K562 (cell line): ENCODE measurements around the gene RNF4. TPM values are rescaled to one million over a fixed set of nuclear protein-coding genes. Genes with fewer than 3 reads are reported as not detected.

Source experiments
- ESRRA ChIP-seq: fragments of 450-650 bp; IDR thresholded peaks from 2 replicates; pipeline ENCODE4 v1.6.1; 2014; ENCODE audit warnings: low read depth, mild to moderate bottlenecking, moderate library complexity, borderline replicate concordance
- ETS1 ChIP-seq: conservative IDR thresholded peaks from 2 replicates; pipeline ENCODE4 v1.6.1; 2011; ENCODE audit warnings: low read depth, mild to moderate bottlenecking, low read length; ENCODE audit not compliant: control insufficient read depth
- ETV1 ChIP-seq: fragments of 450-650 bp; conservative IDR thresholded peaks from 2 replicates; pipeline ENCODE4 v1.6.1; 2016; ENCODE audit warnings: missing genetic modification characterization, control low read depth, low read depth, missing compliant biosample characterization
- EZH2 ChIP-seq: IDR thresholded peaks from 2 replicates; pipeline ENCODE4 v1.6.1; 2012; ENCODE audit warnings: low read depth, mild to moderate bottlenecking, inconsistent platforms, low read length, borderline replicate concordance
- HNRNPL ChIP-seq: fragments of 200-400 bp; formaldehyde crosslinking; IDR thresholded peaks from 2 replicates; pipeline ENCODE4 v1.6.1; 2017; ENCODE audit warnings: low read depth, mild to moderate bottlenecking, low read length
- MAZ ChIP-seq, 2 experiments: fragments of 450-650 bp in 1 of 2; sonication (generic) in 1 of 2; formaldehyde crosslinking; IDR thresholded peaks in 1 of 2; conservative IDR thresholded peaks in 1 of 2; 2 replicates each; pipeline versions ENCODE4 v1.4.0 to v1.5.0; 2020; ENCODE audit warnings: mild to moderate bottlenecking in 1 of 2, missing genetic modification reagents in 1 of 2
- MGA ChIP-seq: fragments of 450-650 bp; IDR thresholded peaks from 2 replicates; pipeline ENCODE4 v1.6.1; 2016; ENCODE audit warnings: mild to moderate bottlenecking, moderate library complexity
- NRF1 ChIP-seq, 2 experiments: fragments of 450-650 bp; IDR thresholded peaks in 1 of 2; conservative IDR thresholded peaks in 1 of 2; 2 replicates each; pipeline ENCODE4 v1.6.1; 2014; ENCODE audit warnings: mild to moderate bottlenecking in 2 of 2
- PTTG1 ChIP-seq: fragments of 450-650 bp; IDR thresholded peaks from 2 replicates; pipeline ENCODE4 v1.6.1; 2016; ENCODE audit warnings: low read depth, mild to moderate bottlenecking, missing genetic modification characterization, missing compliant biosample characterization
- SP1 ChIP-seq: sonication (generic); formaldehyde crosslinking; IDR thresholded peaks from 2 replicates; pipeline ENCODE4 v1.8.1; 2022; ENCODE audit warnings: mild to moderate bottlenecking, missing genetic modification reagents
- ZNF639 ChIP-seq, 2 experiments: fragments of 200-800 bp in 1 of 2; sonication (Bioruptor generic) in 1 of 2; sonication (generic) in 1 of 2; formaldehyde crosslinking in 1 of 2; IDR thresholded peaks in 1 of 2; conservative IDR thresholded peaks in 1 of 2; 2 replicates each; pipeline versions ENCODE4 v1.5.0 to v1.6.1; 2016 to 2020; ENCODE audit warnings: missing compliant biosample characterization in 1 of 2, missing genetic modification characterization in 1 of 2, missing genetic modification reagents in 1 of 2
- polyA plus RNA-seq, 8 experiments: library from polyadenylated mRNA; depleted of rRNA in 4 of 8; stranded (reverse) in 5 of 8; unstranded in 3 of 8; fragments of >200 nt; fragmentation: Nextera tagmentation in 2 of 8; fragmentation: Illumina TruSeq in 1 of 8; extraction: Ambion mirVana in 2 of 8; extraction: Trizol in 1 of 8; gene quantifications; 2 replicates each; pipeline versions ENCODE4 v1.2.1 to v1.2.3, GENCODE V29; 2011 to 2014; ENCODE audit warnings: inconsistent platforms in 1 of 8, missing spikeins in 1 of 8
- total RNA-seq, 7 experiments: library from RNA; depleted of rRNA in 6 of 7; stranded (reverse); fragments of >200 nt in 6 of 7; fragmentation: Illumina TruSeq in 2 of 7; extraction: Trizol in 2 of 7; gene quantifications; 2 replicates each; pipeline versions ENCODE4 v1.2.1 to v1.2.3, GENCODE V29; 2011 to 2021; ENCODE audit warnings: low replicate concordance in 1 of 7

RNF4 gene
- total and polyA plus RNA-seq, 9 of the 15 experiments (the other 6 are each of a cell fraction or from before 2014, with no cell fraction given), result 19.2 to 59.3 (median 44.8) TPM

GRCh38 chr4:2536193-2537010 lies 67.5 kb downstream of the RNF4 start, which contains the start of gene FAM193A (continued):
- TF ChIP-seq MGA (no peak), HNRNPL (peak; percentile 39; the same call in 1 of the 2 replicates), PTTG1 (no peak), ESRRA (peak; percentile 82; the same call in 1 of the 2 replicates), SP1 (peak; percentile 80; the same call in 1 of the 2 replicates), ETS1 (peak; percentile 97; the same call in 1 of the 2 replicates), NRF1 (conservative IDR thresholded peaks at IDR 0.05 in 1 of 2, IDR thresholded peaks at IDR 0.05 in 1 of 2) (peak; percentile 85 to 88), ETV1 (tag) (no peak), ZNF639 (CRISPR knock-in tag; conservative IDR thresholded peaks at IDR 0.05 in 1 of 2, IDR thresholded peaks at IDR 0.05 in 1 of 2) (peak in 1 of 2 experiments; percentile 84; a peak in 1 of 4 replicates), MAZ (CRISPR knock-in tag; conservative IDR thresholded peaks at IDR 0.05 in 1 of 2, IDR thresholded peaks at IDR 0.05 in 1 of 2) (peak; percentile 94 to 95), EZH2 (no peak)
